ENCODE data around the gene CALN1. TPM values are rescaled to one million over a fixed set of nuclear protein-coding genes. Genes with fewer than 3 reads are reported as not detected.
A peak's percentile ranks its signal among the peaks of the same experiment; 100 is the strongest.
"Not testable (repeated sequence)": the region's sequence is repeated elsewhere in the genome, so short reads cannot be mapped to it uniquely, and the experiment has no call there.

CALN1 gene
- polyA plus RNA-seq, 3 donors, result under 0.01 TPM; not detected in 2

GRCh38 chr7:71739520-71740173 lies 672.5 kb downstream of the CALN1 start:
- H3K4me2 ChIP-seq (replicated peaks; ENCODE audit: extremely low read depth, low read length, poor library complexity, severe bottlenecking), result no peak overlapping the region
- Mint-ChIP-seq H3K9me3 (peaks cover 0 to 5% (median 0%) of the 10 kb centered on the region in 7 donors), H3K4me1 (no peaks in the 10 kb centered on the region), H3K27ac (peak overlapping the region in 2 of 7 donors; percentile 63 to 64), H3K36me3 (no peaks in the 10 kb centered on the region), H3K27me3 (ENCODE audit: low read depth in 3 of 3) (peaks cover 0 to 3% (median 0%) of the 10 kb centered on the region in 3 donors), H3K4me3 (no peak overlapping the region)
- no peaks in the 10 kb centered on the region for H3K27me3 ChIP-seq (ENCODE audit: control insufficient read depth in 2 of 2, insufficient read depth in 2 of 2, low read length in 2 of 2)
- no peak for DNase-seq
- H3K4me1 ChIP-seq (ENCODE audit: control insufficient read depth in 1 of 2, insufficient read depth in 2 of 2, low read length in 2 of 2), result no peaks in the 10 kb centered on the region
- TF ChIP-seq CTCF (IDR thresholded peaks at IDR 0.05), result no peak
- intact Hi-C loops (cut with micrococcal nuclease), result loop anchor here in 1 of 2 donors (10.0 kb wide), 1 partner anchor 885 kb away; no protein-coding TSS in a partner anchor
- no peaks in the 10 kb centered on the region for H3K36me3 ChIP-seq (replicated peaks in 1 of 2; ENCODE audit: control insufficient read depth in 1 of 2, insufficient read depth in 2 of 2, low read length in 2 of 2)
- H3K9me3 ChIP-seq (replicated peaks in 1 of 2; ENCODE audit: control insufficient read depth in 1 of 2, insufficient read depth in 1 of 2, low read length in 2 of 2), result no peaks in the 10 kb centered on the region
- WGBS (ENCODE audit: insufficient coverage), result 94% methylated on average over 3 of the region's 10 CpGs
- no peaks in the 10 kb centered on the region for H3K79me2 ChIP-seq (ENCODE audit: insufficient read depth, low read length)
- no peak overlapping the region for H2AFZ ChIP-seq (ENCODE audit: insufficient read depth, low read depth, low read length, poor library complexity, severe bottlenecking)
- H3K27ac ChIP-seq (ENCODE audit: low read depth in 1 of 2, low read length in 2 of 2), result no peak overlapping the region
- no peaks in the 10 kb centered on the region for H4K20me1 ChIP-seq (ENCODE audit: insufficient read depth, low read length)
- no peak overlapping the region for H3K4me3 ChIP-seq (replicated peaks in 1 of 3; ENCODE audit: low read depth in 2 of 3, low read length in 3 of 3)
- H3K9ac ChIP-seq (ENCODE audit: insufficient read depth, low read length, poor library complexity, severe bottlenecking), result no peak overlapping the region

- H3K4me1 Mint-ChIP-seq; H2AFZ ChIP-seq (ENCODE audit: insufficient read depth, low read depth, low read length, poor library complexity, severe bottlenecking); DNase-seq; H3K4me3 Mint-ChIP-seq; H3K27ac ChIP-seq (ENCODE audit: low read depth in 1 of 2, low read length in 2 of 2); H3K9me3 ChIP-seq (replicated peaks in 1 of 2; ENCODE audit: control insufficient read depth in 1 of 2, insufficient read depth in 1 of 2, low read length in 2 of 2); H3K27ac Mint-ChIP-seq; H3K9me3 Mint-ChIP-seq; H3K4me2 ChIP-seq (replicated peaks; ENCODE audit: extremely low read depth, low read length, poor library complexity, severe bottlenecking); H3K79me2 ChIP-seq (ENCODE audit: insufficient read depth, low read length); H3K36me3 Mint-ChIP-seq; H3K27me3 Mint-ChIP-seq (ENCODE audit: low read depth in 3 of 3); H3K9ac ChIP-seq (ENCODE audit: insufficient read depth, low read length, poor library complexity, severe bottlenecking); H3K4me3 ChIP-seq (replicated peaks in 1 of 3; ENCODE audit: low read depth in 2 of 3, low read length in 3 of 3); H3K36me3 ChIP-seq (replicated peaks in 1 of 2; ENCODE audit: control insufficient read depth in 1 of 2, insufficient read depth in 2 of 2, low read length in 2 of 2); H4K20me1 ChIP-seq (ENCODE audit: insufficient read depth, low read length); H3K4me1 ChIP-seq (ENCODE audit: control insufficient read depth in 1 of 2, insufficient read depth in 2 of 2, low read length in 2 of 2); H3K27me3 ChIP-seq (ENCODE audit: control insufficient read depth in 2 of 2, insufficient read depth in 2 of 2, low read length in 2 of 2): not testable (repeated sequence)
- intact Hi-C loops (cut with micrococcal nuclease), result loop anchor here in 1 of 2 donors (10.0 kb wide), 1 partner anchor 883 kb away; no protein-coding TSS in a partner anchor
- 96% methylated on average over 25 of the region's 42 CpGs for WGBS (ENCODE audit: insufficient coverage)
Measured at GRCh38 chr7:71737931-71738540, 674.1 kb downstream of the CALN1 start.

All from CD14-positive monocyte (primary cell).